Iris pigment epithelial cell (primary cell): ENCODE data around the gene GLIS1.

Experiments
- DNase-seq: peaks from one replicate; pipeline ENCODE4 v3.0.0-alpha.2; 2011; ENCODE audit warnings: low read depth

Gene GLIS1

GRCh38 chr1:53530550-53530949 is 208.4 kb downstream of the GLIS1 start:
- DNase-seq, result no peak

GRCh38 chr1:53529555-53529954 is 209.4 kb downstream of the GLIS1 start:
- DNase-seq, result no peak

- no peak for DNase-seq
These were observed 211.6 kb downstream of the GLIS1 start for GRCh38 chr1:53527368-53527767.

GRCh38 chr1:53526451-53527101 is 212.4 kb downstream of the GLIS1 start:
- peak; percentile 66 for DNase-seq

- DNase-seq, result no peak
These were observed 213.4 kb downstream of the GLIS1 start for GRCh38 chr1:53525595-53525994.

- DNase-seq, result no peak
These were observed 214.3 kb downstream of the GLIS1 start for GRCh38 chr1:53524428-53525375.

- no peak for DNase-seq
These were observed 216.9 kb downstream of the GLIS1 start for GRCh38 chr1:53521924-53522552.

- DNase-seq, result no peak
These were observed 218.5 kb downstream of the GLIS1 start for GRCh38 chr1:53520481-53520880.

- DNase-seq, result no peak
These were observed 219.5 kb downstream of the GLIS1 start for GRCh38 chr1:53519421-53519820.

GRCh38 chr1:53518775-53519174 is 220.2 kb downstream of the GLIS1 start:
- no peak for DNase-seq

- no peak for DNase-seq
These were observed 221.1 kb downstream of the GLIS1 start for GRCh38 chr1:53517821-53518352.

- DNase-seq, result no peak
These were observed 221.9 kb downstream of the GLIS1 start for GRCh38 chr1:53517109-53517508.

- no peak for DNase-seq
These were observed 222.8 kb downstream of the GLIS1 start for GRCh38 chr1:53516181-53516580.

GRCh38 chr1:53514436-53514835 is 224.5 kb downstream of the GLIS1 start:
- DNase-seq, result no peak

GRCh38 chr1:53513846-53514245 is 225.1 kb downstream of the GLIS1 start:
- no peak for DNase-seq

- DNase-seq, result no peak
These were observed 225.9 kb downstream of the GLIS1 start for GRCh38 chr1:53512807-53513755.

- DNase-seq, result peak; percentile 62
These were observed 226.8 kb downstream of the GLIS1 start for GRCh38 chr1:53511933-53512806.

GRCh38 chr1:53511323-53511932 is 227.5 kb downstream of the GLIS1 start:
- DNase-seq, result no peak

GRCh38 chr1:53510215-53510614 is 228.7 kb downstream of the GLIS1 start:
- DNase-seq, result no peak

GRCh38 chr1:53509775-53510174 is 229.2 kb downstream of the GLIS1 start:
- no peak for DNase-seq
